Astrocyte (in vitro differentiated cells and primary cell): ENCODE measurements around the gene IFI30.

Source experiments
- CTCF ChIP-seq: IDR thresholded peaks from 2 replicates; pipeline ENCODE4 v1.5.1; 2011; ENCODE audit warnings: low read depth, mild to moderate bottlenecking, inconsistent platforms, low read length, moderate library complexity; ENCODE audit not compliant: insufficient read depth
- EZH2 ChIP-seq: IDR thresholded peaks from 2 replicates; pipeline ENCODE4 v1.6.1; 2012; ENCODE audit warnings: mild to moderate bottlenecking, low read length, inconsistent platforms; ENCODE audit not compliant: insufficient read depth

GRCh38 chr19:18167011-18167410 is 6.6 kb upstream of the IFI30 start:
- TF ChIP-seq CTCF, result no peak
- TF ChIP-seq EZH2, result no peak
